SK-N-SH treated with all-trans-retinoic acid at 6 μM for 48 hours (cell line): ENCODE measurements around the gene RRAGB.

Experiments used
- BACH2 ChIP-seq: fragments of 250-450 bp; sonication (Bioruptor Pico); IDR thresholded peaks from 2 replicates; pipeline ENCODE4 v1.9.0; 2021; ENCODE audit warnings: mild to moderate bottlenecking, borderline replicate concordance
- ESRRG ChIP-seq: fragments of 250-450 bp; sonication (Bioruptor Pico); IDR thresholded peaks from 2 replicates; pipeline ENCODE4 v1.6.1; 2021; ENCODE audit warnings: mild to moderate bottlenecking
- RARB ChIP-seq: fragments of 250-450 bp; sonication (Bioruptor Pico); IDR thresholded peaks from 2 replicates; pipeline ENCODE4 v1.8.0; 2021; ENCODE audit warnings: mild to moderate bottlenecking, moderate library complexity
- TCF4 ChIP-seq: fragments of 250-450 bp; sonication (Bioruptor Pico); IDR thresholded peaks from 2 replicates; pipeline ENCODE4 v1.8.0; 2021; ENCODE audit warnings: mild to moderate bottlenecking, moderate library complexity, borderline replicate concordance
- ZNF565 ChIP-seq: fragments of 450-650 bp; formaldehyde crosslinking; conservative IDR thresholded peaks from 2 replicates; pipeline ENCODE4 v1.5.0; 2020; ENCODE audit warnings: low read depth, mild to moderate bottlenecking, moderate library complexity
- ZNF70 ChIP-seq: fragments of 450-650 bp; formaldehyde crosslinking; IDR thresholded peaks from 2 replicates; pipeline ENCODE4 v1.5.0; 2020; ENCODE audit warnings: mild to moderate bottlenecking, moderate library complexity
- TF ChIP-seq, protein P1 (sequence below): fragments of 250-450 bp; sonication (Bioruptor Pico); IDR thresholded peaks from 2 replicates; pipeline ENCODE4 v1.5.1; 2020; ENCODE audit warnings: low read depth, mild to moderate bottlenecking, moderate library complexity
- TF ChIP-seq, protein P2 (sequence below): fragments of 250-450 bp; sonication (Bioruptor Pico); IDR thresholded peaks from 2 replicates; pipeline ENCODE4 v1.8.0; 2020; ENCODE audit warnings: mild to moderate bottlenecking, moderate library complexity, borderline replicate concordance

DNA sequence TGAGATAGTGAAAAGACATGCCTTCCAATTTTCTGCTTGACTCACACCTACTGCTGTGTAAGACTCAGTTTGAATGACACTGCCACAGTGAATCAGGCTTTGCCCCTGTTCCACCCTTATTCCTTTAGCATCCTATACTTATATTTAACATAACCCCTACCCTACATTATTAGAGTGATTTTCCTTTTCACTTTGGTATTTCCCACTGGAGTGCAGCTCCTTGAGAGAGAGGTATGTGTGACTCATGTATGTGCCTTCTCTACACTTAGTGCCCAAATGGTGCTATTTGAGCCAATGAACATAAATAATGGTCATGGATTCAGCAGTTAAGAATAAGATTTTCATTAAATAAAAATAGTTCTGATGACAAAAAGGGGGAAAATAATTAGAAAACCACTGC is 69.5 kb downstream of the RRAGB start:
- no peak for TF ChIP-seq TCF4
- TF ChIP-seq BACH2 = no peak
- TF ChIP-seq, protein P1, sequence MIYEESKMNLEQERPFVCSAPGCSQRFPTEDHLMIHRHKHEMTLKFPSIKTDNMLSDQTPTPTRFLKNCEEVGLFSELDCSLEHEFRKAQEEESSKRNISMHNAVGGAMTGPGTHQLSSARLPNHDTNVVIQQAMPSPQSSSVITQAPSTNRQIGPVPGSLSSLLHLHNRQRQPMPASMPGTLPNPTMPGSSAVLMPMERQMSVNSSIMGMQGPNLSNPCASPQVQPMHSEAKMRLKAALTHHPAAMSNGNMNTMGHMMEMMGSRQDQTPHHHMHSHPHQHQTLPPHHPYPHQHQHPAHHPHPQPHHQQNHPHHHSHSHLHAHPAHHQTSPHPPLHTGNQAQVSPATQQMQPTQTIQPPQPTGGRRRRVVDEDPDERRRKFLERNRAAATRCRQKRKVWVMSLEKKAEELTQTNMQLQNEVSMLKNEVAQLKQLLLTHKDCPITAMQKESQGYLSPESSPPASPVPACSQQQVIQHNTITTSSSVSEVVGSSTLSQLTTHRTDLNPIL = no peak
- TF ChIP-seq, protein P2, sequence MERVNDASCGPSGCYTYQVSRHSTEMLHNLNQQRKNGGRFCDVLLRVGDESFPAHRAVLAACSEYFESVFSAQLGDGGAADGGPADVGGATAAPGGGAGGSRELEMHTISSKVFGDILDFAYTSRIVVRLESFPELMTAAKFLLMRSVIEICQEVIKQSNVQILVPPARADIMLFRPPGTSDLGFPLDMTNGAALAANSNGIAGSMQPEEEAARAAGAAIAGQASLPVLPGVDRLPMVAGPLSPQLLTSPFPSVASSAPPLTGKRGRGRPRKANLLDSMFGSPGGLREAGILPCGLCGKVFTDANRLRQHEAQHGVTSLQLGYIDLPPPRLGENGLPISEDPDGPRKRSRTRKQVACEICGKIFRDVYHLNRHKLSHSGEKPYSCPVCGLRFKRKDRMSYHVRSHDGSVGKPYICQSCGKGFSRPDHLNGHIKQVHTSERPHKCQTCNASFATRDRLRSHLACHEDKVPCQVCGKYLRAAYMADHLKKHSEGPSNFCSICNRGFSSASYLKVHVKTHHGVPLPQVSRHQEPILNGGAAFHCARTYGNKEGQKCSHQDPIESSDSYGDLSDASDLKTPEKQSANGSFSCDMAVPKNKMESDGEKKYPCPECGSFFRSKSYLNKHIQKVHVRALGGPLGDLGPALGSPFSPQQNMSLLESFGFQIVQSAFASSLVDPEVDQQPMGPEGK (CRISPR knock-in tag) = no peak
- no peak for TF ChIP-seq ESRRG
- TF ChIP-seq RARB (CRISPR knock-in tag) = no peak
- no peak for TF ChIP-seq ZNF70
- no peak for TF ChIP-seq ZNF565
